Measurements from ENCODE around the gene ZC3H12C.
A peak's percentile ranks its signal among the peaks of the same experiment; 100 is the strongest.
"Not testable (repeated sequence)": the region's sequence is repeated elsewhere in the genome, so short reads cannot be mapped to it uniquely, and the experiment has no call there.

ZC3H12C gene

GRCh38 chr11:110198031-110198729, 105.0 kb downstream of the ZC3H12C start:
- no peaks in the 10 kb centered on the region for H3K9me3 Mint-ChIP-seq
- H3K27ac Mint-ChIP-seq: no peak overlapping the region

GRCh38 chr11:110199184-110199981, 106.2 kb downstream of the ZC3H12C start:
- no peak for TF ChIP-seq CTCF (IDR thresholded peaks at IDR 0.05)
- DNase-seq: no peak
- H3K9me3 Mint-ChIP-seq: no peaks in the 10 kb centered on the region
- no peak overlapping the region for H3K27ac Mint-ChIP-seq
- no peaks in the 10 kb centered on the region for H3K27me3 Mint-ChIP-seq (ENCODE audit: low read depth, poor library complexity)
- H3K4me1 Mint-ChIP-seq: peaks cover 18% of the 10 kb centered on the region
- no peaks in the 10 kb centered on the region for H3K36me3 Mint-ChIP-seq (ENCODE audit: low read depth)
- H3K4me3 Mint-ChIP-seq: no peak overlapping the region

More at GRCh38 chr11:110198031-110198729, 105.0 kb downstream of the ZC3H12C start:
- no peaks in the 10 kb centered on the region for H3K27me3 Mint-ChIP-seq (ENCODE audit: low read depth, poor library complexity)
- DNase-seq: no peak
- H3K36me3 Mint-ChIP-seq (ENCODE audit: low read depth): no peaks in the 10 kb centered on the region
- H3K4me3 Mint-ChIP-seq: no peak overlapping the region
- peaks cover 12% of the 10 kb centered on the region for H3K4me1 Mint-ChIP-seq
- TF ChIP-seq CTCF (IDR thresholded peaks at IDR 0.05): no peak

GRCh38 chr11:110200241-110200640, 107.0 kb downstream of the ZC3H12C start:
- H3K4me1 Mint-ChIP-seq: peaks cover 15% of the 10 kb centered on the region
- no peak overlapping the region for H3K4me3 Mint-ChIP-seq
- H3K9me3 Mint-ChIP-seq: no peaks in the 10 kb centered on the region
- H3K36me3 Mint-ChIP-seq (ENCODE audit: low read depth): no peaks in the 10 kb centered on the region
- no peaks in the 10 kb centered on the region for H3K27me3 Mint-ChIP-seq (ENCODE audit: low read depth, poor library complexity)
- no peak for TF ChIP-seq CTCF (IDR thresholded peaks at IDR 0.05)
- no peak overlapping the region for H3K27ac Mint-ChIP-seq
- DNase-seq: no peak

GRCh38 chr11:110200836-110201235, 107.6 kb downstream of the ZC3H12C start:
- no peak overlapping the region for H3K4me3 Mint-ChIP-seq
- peaks cover 11% of the 10 kb centered on the region for H3K4me1 Mint-ChIP-seq
- no peak overlapping the region for H3K27ac Mint-ChIP-seq
- no peak for DNase-seq
- H3K27me3 Mint-ChIP-seq (ENCODE audit: low read depth, poor library complexity): no peaks in the 10 kb centered on the region
- no peak for TF ChIP-seq CTCF (IDR thresholded peaks at IDR 0.05)
- H3K36me3 Mint-ChIP-seq (ENCODE audit: low read depth): no peaks in the 10 kb centered on the region
- H3K9me3 Mint-ChIP-seq: no peaks in the 10 kb centered on the region

GRCh38 chr11:110207123-110207522, 113.9 kb downstream of the ZC3H12C start:
- Mint-ChIP-seq H3K4me3 (no peak overlapping the region), H3K36me3 (ENCODE audit: low read depth) (no peaks in the 10 kb centered on the region), H3K9me3 (peaks cover 15% of the 10 kb centered on the region), H3K27ac (no peak overlapping the region), H3K4me1 (peaks cover 15% of the 10 kb centered on the region), H3K27me3 (ENCODE audit: low read depth, poor library complexity) (peaks cover 4% of the 10 kb centered on the region)
- TF ChIP-seq CTCF (IDR thresholded peaks at IDR 0.05): no peak
- DNase-seq: no peak

- peaks cover 15% of the 10 kb centered on the region for H3K9me3 Mint-ChIP-seq
- peak overlapping the region; percentile 69 for H3K27ac Mint-ChIP-seq
- H3K4me3 Mint-ChIP-seq: peak overlapping the region; percentile 79
- peaks cover 13% of the 10 kb centered on the region for H3K4me1 Mint-ChIP-seq
- DNase-seq; H3K27me3 Mint-ChIP-seq (ENCODE audit: low read depth, poor library complexity); H3K36me3 Mint-ChIP-seq (ENCODE audit: low read depth): not testable (repeated sequence)
These were observed 115.6 kb downstream of the ZC3H12C start for GRCh38 chr11:110208678-110209312.

- H3K36me3 Mint-ChIP-seq (ENCODE audit: low read depth); H3K27me3 Mint-ChIP-seq (ENCODE audit: low read depth, poor library complexity); H3K4me1 Mint-ChIP-seq; DNase-seq; H3K27ac Mint-ChIP-seq: not testable (repeated sequence)
- H3K9me3 Mint-ChIP-seq: peaks cover 15% of the 10 kb centered on the region
- peak overlapping the region; percentile 79 for H3K4me3 Mint-ChIP-seq
These were observed 116.1 kb downstream of the ZC3H12C start for GRCh38 chr11:110209313-110209694.
